ENCODE measurements around the gene VMP1. TPM values are rescaled to one million over a fixed set of nuclear protein-coding genes. Genes with fewer than 3 reads are reported as not detected.
"Not testable (repeated sequence)": the region's sequence is repeated elsewhere in the genome, so short reads cannot be mapped to it uniquely, and the experiment has no call there.

VMP1 gene
- total and polyA plus RNA-seq, 4 experiments from 2014 or later, result 52.9 to 113 (median 93.5) TPM

DNA sequence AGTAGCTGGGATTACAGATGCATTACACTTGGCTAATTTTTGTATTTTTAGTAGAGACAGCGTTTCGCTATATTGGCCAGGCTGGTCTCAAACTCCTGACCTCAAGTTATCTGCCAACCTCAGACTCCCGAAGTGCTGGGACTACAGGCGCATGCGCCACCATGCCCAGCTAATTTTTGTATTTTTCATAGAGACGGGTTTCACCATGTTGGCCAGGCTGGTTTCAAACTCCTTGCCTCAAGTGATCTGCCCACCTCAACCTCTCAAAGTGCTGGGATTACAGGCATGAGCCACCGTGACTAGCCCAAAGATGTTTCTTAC lies 145.4 kb downstream of the VMP1 start:
- H3K27me3 ChIP-seq (ENCODE audit: insufficient read depth, low read length); H3K4me3 ChIP-seq (ENCODE audit: low read length in 2 of 2); H3K9me3 Mint-ChIP-seq; DNase-seq; H3K27ac ChIP-seq (ENCODE audit: low read depth, low read length); H3K36me3 ChIP-seq (ENCODE audit: insufficient read depth, low read length); H3K9me3 ChIP-seq (ENCODE audit: control insufficient read depth in 1 of 2, low read length in 2 of 2); H3K27me3 Mint-ChIP-seq; H3K36me3 Mint-ChIP-seq: not testable (repeated sequence)
- ChIA-PET CTCF (ENCODE audit: partially characterized antibody) (interaction anchor here (0.8 to 1.6 kb wide), 10 partner anchors 10 to 177 kb away, joined by 3 to 13 read pairs (median 4); no protein-coding TSS in a partner anchor), POLR2A (ENCODE audit: partially characterized antibody) (interaction anchor here (1.2 to 18.0 kb wide), 6 partner anchors 20 to 242 kb away, joined by 3 to 365 read pairs (median 11); no protein-coding TSS in a partner anchor)
- peaks cover 48% of the 10 kb centered on the region for H3K4me1 ChIP-seq (ENCODE audit: insufficient read depth, low read length)
- Mint-ChIP-seq H3K4me1 (peaks cover 24 to 38% (median 33%) of the 10 kb centered on the region in 4 donors), H3K27ac (peak overlapping the region; percentile 35 to 93 (median 71)), H3K4me3 (peak overlapping the region in 1 of 8 donors; percentile 75)
- intact Hi-C loops (cut with micrococcal nuclease), result loop anchor here (1.0 kb wide), 2 partner anchors 14 to 67 kb away; no protein-coding TSS in a partner anchor

DNA sequence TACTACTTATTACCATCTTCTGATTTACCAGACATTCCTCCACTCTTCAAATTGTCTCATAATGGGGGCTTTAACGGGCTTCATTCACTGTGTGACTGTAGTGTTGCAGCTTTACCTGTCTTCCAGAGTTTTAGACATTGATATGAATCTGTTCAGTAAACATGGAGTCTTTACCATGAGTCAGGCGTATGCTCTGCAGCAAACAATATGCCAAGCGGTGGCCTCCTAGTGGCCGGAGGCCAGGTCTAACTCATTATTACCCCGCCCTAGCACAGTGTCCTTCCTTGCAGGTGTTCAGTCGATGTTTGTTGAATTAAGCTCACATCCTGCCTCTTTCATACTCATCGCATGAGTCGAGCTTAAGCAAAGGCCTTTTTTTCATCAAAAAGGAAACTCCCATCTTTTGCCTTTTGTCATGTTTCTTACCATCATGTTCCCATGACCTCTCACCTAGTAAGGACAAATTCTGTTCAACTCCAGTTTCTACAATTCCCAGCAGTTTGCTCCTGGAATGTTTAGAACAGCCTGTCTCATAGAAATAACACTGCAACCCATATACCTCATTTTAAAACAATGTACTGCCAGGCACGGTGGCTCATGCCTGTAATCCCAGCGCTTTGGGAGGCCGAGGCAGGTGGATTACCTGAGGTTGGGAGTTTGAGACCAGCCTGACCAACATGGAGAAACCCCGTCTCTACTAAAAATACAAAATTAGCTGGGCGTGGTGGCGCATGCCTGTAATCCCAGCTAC lies 145.9 kb downstream of the VMP1 start:
- H3K27ac ChIP-seq (ENCODE audit: low read depth, low read length), result no peak overlapping the region
- ChIA-PET POLR2A (ENCODE audit: partially characterized antibody) (interaction anchor here (1.0 to 18.0 kb wide), 7 partner anchors 20 to 242 kb away, joined by 3 to 365 read pairs (median 4); no protein-coding TSS in a partner anchor), CTCF (ENCODE audit: partially characterized antibody) (interaction anchor here (0.6 to 1.6 kb wide), 14 partner anchors 11 to 187 kb away, joined by 3 to 13 read pairs (median 4); no protein-coding TSS in a partner anchor)
- Mint-ChIP-seq H3K9me3 (peaks cover 0 to 3% (median 0%) of the 10 kb centered on the region in 8 donors), H3K36me3 (no peaks in the 10 kb centered on the region), H3K4me1 (peaks cover 23 to 35% (median 30%) of the 10 kb centered on the region in 4 donors), H3K27ac (peak overlapping the region; percentile 35 to 93 (median 71)), H3K27me3 (no peaks in the 10 kb centered on the region), H3K4me3 (peak overlapping the region in 6 of 8 donors; percentile 1 to 75 (median 29))
- peaks cover 43% of the 10 kb centered on the region for H3K4me1 ChIP-seq (ENCODE audit: insufficient read depth, low read length)
- intact Hi-C loops (cut with micrococcal nuclease), result loop anchor here (1.0 kb wide), 2 partner anchors 14 to 67 kb away; no protein-coding TSS in a partner anchor
- H3K9me3 ChIP-seq (ENCODE audit: control insufficient read depth in 1 of 2, low read length in 2 of 2), result no peaks in the 10 kb centered on the region
- H3K27me3 ChIP-seq (ENCODE audit: insufficient read depth, low read length), result no peaks in the 10 kb centered on the region
- DNase-seq, result peak; percentile 63 to 79 (median 69)
- H3K36me3 ChIP-seq (ENCODE audit: insufficient read depth, low read length), result no peaks in the 10 kb centered on the region
- H3K4me3 ChIP-seq (ENCODE audit: low read length in 2 of 2), result no peak overlapping the region

DNA sequence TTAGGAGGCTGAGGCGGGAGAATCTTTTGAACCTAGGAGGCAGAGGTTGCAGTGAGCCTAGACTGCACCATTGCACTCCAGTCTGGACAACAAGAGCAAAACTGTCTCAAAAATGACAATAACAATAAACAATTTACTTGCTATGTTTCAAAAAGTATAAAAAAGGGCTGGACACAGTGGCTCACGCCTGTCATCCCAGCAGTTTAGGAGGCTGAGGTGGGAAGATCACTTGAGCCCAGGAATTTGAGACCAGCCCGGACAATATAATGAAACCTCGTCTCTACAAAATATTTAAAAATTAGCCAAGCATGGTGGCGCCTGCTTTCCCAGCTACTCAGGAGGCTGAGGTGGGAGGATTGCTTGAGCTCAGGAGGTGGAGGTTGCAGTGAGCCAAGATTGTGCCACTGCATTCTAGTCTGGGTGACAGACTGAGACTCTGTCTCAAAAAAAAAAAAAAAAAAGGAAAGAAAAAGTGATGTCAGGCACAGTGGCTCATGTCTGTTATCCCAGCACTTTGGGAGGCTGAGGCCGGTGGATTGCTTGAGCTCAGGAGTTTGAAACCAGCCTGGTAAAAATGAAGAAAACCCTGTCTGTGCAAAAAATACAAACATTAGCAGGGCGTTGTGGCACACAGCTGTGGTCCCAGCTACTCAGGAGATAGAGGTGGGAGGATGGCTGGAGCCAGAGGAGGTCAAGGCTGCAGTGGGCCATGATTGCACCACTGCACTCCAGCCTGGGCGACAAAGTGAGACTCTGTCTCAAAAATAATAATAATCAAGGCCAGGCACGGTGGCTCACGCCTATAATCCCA lies 146.7 kb downstream of the VMP1 start:
- peak overlapping the region in 1 of 7 donors; percentile 19 for H3K27ac Mint-ChIP-seq
- peaks cover 19 to 27% (median 23%) of the 10 kb centered on the region in 4 donors for H3K4me1 Mint-ChIP-seq
- not testable (repeated sequence) for H3K36me3 Mint-ChIP-seq; H3K9me3 ChIP-seq (ENCODE audit: control insufficient read depth in 1 of 2, low read length in 2 of 2); H3K4me3 ChIP-seq (ENCODE audit: low read length in 2 of 2); H3K9me3 Mint-ChIP-seq; H3K27me3 ChIP-seq (ENCODE audit: insufficient read depth, low read length); H3K4me3 Mint-ChIP-seq; H3K27me3 Mint-ChIP-seq; H3K36me3 ChIP-seq (ENCODE audit: insufficient read depth, low read length); H3K27ac ChIP-seq (ENCODE audit: low read depth, low read length); DNase-seq
- intact Hi-C loops (cut with micrococcal nuclease), result loop anchor here (1.0 kb wide), 2 partner anchors 15 to 68 kb away; no protein-coding TSS in a partner anchor
- POLR2A ChIA-PET (ENCODE audit: partially characterized antibody), result interaction anchor here (1.0 to 18.0 kb wide), 5 partner anchors 26 to 101 kb away, joined by 3 to 365 read pairs (median 18); no protein-coding TSS in a partner anchor
- peaks cover 37% of the 10 kb centered on the region for H3K4me1 ChIP-seq (ENCODE audit: insufficient read depth, low read length)
- CTCF ChIA-PET (ENCODE audit: partially characterized antibody), result interaction anchor here (0.6 to 1.6 kb wide), 14 partner anchors 12 to 186 kb away, joined by 3 to 13 read pairs (median 4); no protein-coding TSS in a partner anchor

DNA sequence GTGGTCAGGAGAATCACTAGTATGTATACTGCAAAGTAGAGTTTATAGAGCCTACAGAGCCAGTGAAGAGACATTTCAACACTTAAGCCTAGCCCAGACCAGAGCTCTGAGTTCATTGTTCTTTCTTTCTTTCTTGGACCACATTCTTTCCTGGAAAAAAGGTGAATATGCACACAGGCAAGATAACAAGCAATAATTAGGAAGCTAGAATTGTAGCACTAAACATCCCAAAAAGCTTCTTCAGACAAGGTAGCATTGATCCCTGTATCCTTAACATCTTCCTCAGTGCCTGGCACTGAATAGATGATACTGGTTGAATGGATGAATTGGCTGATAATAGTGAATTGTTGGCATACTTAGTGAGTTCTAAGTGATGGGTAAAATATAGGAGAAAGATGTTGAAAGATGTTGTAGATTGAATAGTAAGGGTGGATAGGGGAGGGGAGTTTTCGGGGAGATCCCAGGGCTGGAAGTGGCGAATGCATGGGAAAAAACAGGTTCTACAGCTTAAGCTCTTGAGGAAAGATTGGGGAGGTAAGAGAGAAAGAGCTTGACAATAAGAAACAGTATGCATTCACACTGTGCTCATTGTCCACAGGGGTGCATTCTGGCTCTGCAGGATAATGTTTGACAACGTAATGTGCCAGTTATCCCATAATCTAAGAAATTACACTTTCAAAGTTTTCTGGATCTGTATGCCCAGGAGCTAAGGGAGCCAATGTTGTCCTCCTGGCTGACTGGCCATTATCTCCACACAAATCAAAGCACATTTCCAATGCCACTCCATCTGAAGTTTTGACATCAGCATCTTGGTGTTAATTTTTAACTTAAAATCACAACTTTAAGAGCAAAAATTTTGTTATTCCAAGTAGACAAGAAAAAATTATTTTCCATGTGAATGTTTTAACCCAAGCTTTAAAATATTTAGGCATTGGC lies 149.7 kb downstream of the VMP1 start:
- Histone ChIP-seq H3K27me3 (ENCODE audit: insufficient read depth, low read length) (no peaks in the 10 kb centered on the region), H3K4me1 (ENCODE audit: insufficient read depth, low read length) (peaks cover 25% of the 10 kb centered on the region), H3K4me3 (ENCODE audit: low read length in 2 of 2) (no peak overlapping the region), H3K27ac (ENCODE audit: low read depth, low read length) (no peak overlapping the region), H3K9me3 (ENCODE audit: control insufficient read depth in 1 of 2, low read length in 2 of 2) (no peaks in the 10 kb centered on the region), H3K36me3 (ENCODE audit: insufficient read depth, low read length) (peaks cover 3% of the 10 kb centered on the region)
- Mint-ChIP-seq H3K36me3 (peaks cover 7 to 11% of the 10 kb centered on the region in 2 donors), H3K27ac (peak overlapping the region in 5 of 7 donors; percentile 2 to 70 (median 24)), H3K9me3 (peaks cover 0 to 3% (median 0%) of the 10 kb centered on the region in 8 donors), H3K4me3 (no peak overlapping the region), H3K27me3 (no peaks in the 10 kb centered on the region), H3K4me1 (peaks cover 13 to 19% (median 16%) of the 10 kb centered on the region in 4 donors)
- ChIA-PET POLR2A (ENCODE audit: partially characterized antibody) (interaction anchor here (0.8 to 2.3 kb wide), 5 partner anchors 8 to 150 kb away, joined by 3 to 10 read pairs (median 3); partner anchors contain the start of genes PTRH2 and VMP1), CTCF (ENCODE audit: partially characterized antibody) (interaction anchor here (0.6 to 3.1 kb wide), 6 partner anchors 8 to 74 kb away, joined by 3 to 15 read pairs (median 4); no protein-coding TSS in a partner anchor)
- DNase-seq, result no peak
- intact Hi-C loops (cut with micrococcal nuclease), result no loop called here

DNA sequence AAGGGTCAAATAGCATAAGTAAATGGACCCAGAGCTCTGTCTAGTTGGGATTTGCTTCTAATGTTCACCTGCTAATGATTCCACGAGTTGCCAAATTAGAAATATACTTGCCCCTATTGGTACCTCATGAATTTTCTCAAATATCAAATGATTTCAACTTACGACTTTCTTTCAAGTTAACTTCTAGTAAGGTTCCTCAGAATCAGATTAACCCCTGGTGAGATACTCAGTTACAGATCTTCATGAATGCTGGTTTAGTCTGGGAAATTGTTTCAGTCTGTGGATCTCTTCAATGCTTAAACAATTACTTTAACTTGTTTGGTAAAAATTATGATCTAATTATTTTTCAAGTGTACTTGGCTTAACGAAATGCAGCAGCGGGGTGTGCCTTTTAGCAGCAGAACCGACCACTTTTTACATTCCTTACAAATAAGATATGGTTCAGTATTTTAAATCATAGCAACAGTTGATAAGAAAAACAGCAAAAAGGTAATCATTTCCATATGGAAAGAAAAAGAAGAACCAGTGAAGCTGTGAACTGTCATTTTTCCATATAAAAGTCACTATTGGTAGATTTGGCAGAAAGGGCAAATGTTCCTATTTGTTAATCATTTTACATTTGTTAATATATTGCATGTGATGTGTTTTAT lies 150.8 kb downstream of the VMP1 start:
- peaks cover 3% of the 10 kb centered on the region for H3K36me3 ChIP-seq (ENCODE audit: insufficient read depth, low read length)
- H3K27ac Mint-ChIP-seq, result no peak overlapping the region
- H3K4me3 ChIP-seq (ENCODE audit: low read length in 2 of 2), result no peak overlapping the region
- peaks cover 4 to 12% (median 8%) of the 10 kb centered on the region in 4 donors for H3K4me1 Mint-ChIP-seq
- peaks cover 14% of the 10 kb centered on the region for H3K4me1 ChIP-seq (ENCODE audit: insufficient read depth, low read length)
- POLR2A ChIA-PET (ENCODE audit: partially characterized antibody), result interaction anchor here (0.6 to 2.3 kb wide), 5 partner anchors 13 to 97 kb away, joined by 3 to 10 read pairs (median 3); no protein-coding TSS in a partner anchor
- no peaks in the 10 kb centered on the region for H3K27me3 ChIP-seq (ENCODE audit: insufficient read depth, low read length)
- H3K9me3 Mint-ChIP-seq, result no peaks in the 10 kb centered on the region
- intact Hi-C loops (cut with micrococcal nuclease), result no loop called here
- CTCF ChIA-PET (ENCODE audit: partially characterized antibody), result interaction anchor here (1.2 to 3.1 kb wide), 12 partner anchors 9 to 101 kb away, joined by 3 to 15 read pairs (median 5); no protein-coding TSS in a partner anchor
- H3K27ac ChIP-seq (ENCODE audit: low read depth, low read length), result no peak overlapping the region
- DNase-seq, result no peak
- no peaks in the 10 kb centered on the region for H3K9me3 ChIP-seq (ENCODE audit: control insufficient read depth in 1 of 2, low read length in 2 of 2)
- H3K36me3 Mint-ChIP-seq, result peaks cover 11 to 16% of the 10 kb centered on the region in 2 donors
- no peak overlapping the region for H3K4me3 Mint-ChIP-seq
- H3K27me3 Mint-ChIP-seq, result no peaks in the 10 kb centered on the region

DNA sequence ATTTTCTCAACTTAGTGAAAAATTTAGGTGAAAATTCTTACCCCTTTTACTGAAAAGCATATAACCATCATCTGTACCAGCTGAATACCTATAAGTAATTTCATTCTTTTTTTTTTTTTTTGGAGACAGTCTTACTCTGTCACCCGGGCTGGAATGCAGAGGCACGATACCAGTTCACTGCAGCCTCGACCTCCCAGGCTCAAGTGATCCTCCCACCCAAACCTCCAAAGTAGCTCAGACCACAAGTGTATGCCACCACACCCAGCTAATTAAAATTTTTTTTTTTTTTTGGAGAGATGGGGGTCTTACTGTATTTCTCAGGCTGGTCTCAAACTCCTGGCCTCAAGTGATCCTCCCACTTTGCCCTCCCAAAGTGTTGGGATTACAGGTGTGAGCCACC lies 151.5 kb downstream of the VMP1 start:
- no peak overlapping the region for H3K4me3 Mint-ChIP-seq
- Histone ChIP-seq H3K27me3 (ENCODE audit: insufficient read depth, low read length) (no peaks in the 10 kb centered on the region), H3K27ac (ENCODE audit: low read depth, low read length) (no peak overlapping the region), H3K36me3 (ENCODE audit: insufficient read depth, low read length) (peaks cover 3% of the 10 kb centered on the region), H3K4me3 (ENCODE audit: low read length in 2 of 2) (no peak overlapping the region), H3K9me3 (ENCODE audit: control insufficient read depth in 1 of 2, low read length in 2 of 2) (no peaks in the 10 kb centered on the region), H3K4me1 (ENCODE audit: insufficient read depth, low read length) (peaks cover 7% of the 10 kb centered on the region)
- DNase-seq, result no peak
- H3K36me3 Mint-ChIP-seq, result peaks cover 11 to 20% of the 10 kb centered on the region in 2 donors
- H3K4me1 Mint-ChIP-seq, result peaks cover 0 to 9% (median 5%) of the 10 kb centered on the region in 4 donors
- CTCF ChIA-PET (ENCODE audit: partially characterized antibody), result interaction anchor here (1.0 to 3.1 kb wide), 13 partner anchors 10 to 101 kb away, joined by 3 to 15 read pairs (median 5); no protein-coding TSS in a partner anchor
- POLR2A ChIA-PET (ENCODE audit: partially characterized antibody), result interaction anchor here (0.6 to 2.3 kb wide), 10 partner anchors 13 to 125 kb away, joined by 3 to 17 read pairs (median 3); no protein-coding TSS in a partner anchor
- intact Hi-C loops (cut with micrococcal nuclease), result loop anchor here (1.0 kb wide), 2 partner anchors 106 to 112 kb away; no protein-coding TSS in a partner anchor
- peak overlapping the region in 3 of 7 donors; percentile 1 to 60 (median 36) for H3K27ac Mint-ChIP-seq
- H3K27me3 Mint-ChIP-seq, result no peaks in the 10 kb centered on the region
- no peaks in the 10 kb centered on the region for H3K9me3 Mint-ChIP-seq

Data from CD4-positive, alpha-beta memory T cell (primary cell).